NCI-H446 treated with DMSO at 0.1 percent for 48 hours (cell line): ENCODE data around the gene ZNF831.

Experiments used
- DNase-seq: peaks from one replicate; lab custom pipeline; 2025; lab: John Stamatoyannopoulos, UW

Gene ZNF831

DNA sequence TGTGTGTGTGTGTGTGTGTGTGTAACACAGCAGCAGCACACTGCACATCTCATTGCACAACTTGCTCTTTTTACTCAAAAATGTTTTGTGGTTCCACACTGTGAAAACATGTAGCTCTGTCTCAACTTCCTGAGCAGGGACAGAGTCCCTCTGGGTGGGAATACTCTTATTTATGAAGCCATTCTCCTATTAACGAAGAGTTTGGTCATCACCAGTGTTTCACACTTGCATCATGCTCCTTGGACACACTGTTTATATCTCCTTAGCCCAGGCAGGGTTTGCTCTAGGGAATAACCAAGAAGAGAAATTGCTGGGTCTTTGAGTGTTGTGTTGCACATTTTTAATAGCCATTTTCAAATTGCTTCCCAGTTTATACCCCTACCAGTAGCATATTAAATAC, 53.6 kb downstream of the ZNF831 start:
- DNase-seq = no peak

DNA sequence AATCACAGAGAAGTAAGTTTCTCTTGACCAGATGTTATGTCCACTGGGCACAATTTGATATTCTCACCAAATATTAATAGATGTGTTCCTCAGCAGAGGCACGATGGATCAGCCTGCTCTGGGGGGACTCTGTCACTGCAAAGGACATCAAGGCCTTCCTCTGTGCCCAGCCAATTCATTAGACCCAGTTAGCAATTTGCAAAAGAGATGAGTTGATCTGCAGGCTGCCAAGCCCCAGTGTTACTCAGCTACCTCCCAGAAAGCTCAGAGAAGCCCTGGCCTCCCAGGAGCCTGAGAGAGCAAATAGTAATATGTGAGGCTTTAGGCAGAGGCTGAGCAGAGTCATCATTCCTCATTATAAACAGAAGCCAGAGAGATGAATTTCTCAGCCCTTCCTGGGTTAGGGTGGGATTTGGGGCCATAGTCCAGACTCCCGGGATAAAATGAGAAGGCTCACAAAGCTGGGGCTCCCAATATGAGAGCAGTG, 54.2 kb downstream of the ZNF831 start:
- DNase-seq = no peak

DNA sequence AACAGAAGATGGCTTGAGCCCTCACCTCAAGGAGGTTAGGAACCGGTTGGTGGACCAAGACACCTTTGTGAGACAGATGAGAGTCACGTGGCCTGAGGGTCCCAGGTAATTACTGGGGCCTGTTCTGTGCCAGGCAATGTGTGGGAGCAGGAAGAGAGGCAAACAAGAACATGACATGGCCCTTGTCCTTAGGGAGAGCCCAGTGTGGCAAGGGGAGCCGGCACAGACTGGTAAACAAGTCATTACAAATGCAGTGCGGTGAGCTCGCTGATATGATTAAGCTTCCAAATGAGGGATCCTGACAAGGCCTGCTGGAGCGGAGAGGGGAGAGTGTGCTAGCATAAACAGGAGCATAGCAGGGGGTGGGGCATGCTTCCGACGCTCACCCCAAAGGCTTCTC, 55.6 kb downstream of the ZNF831 start:
- DNase-seq = no peak

DNA sequence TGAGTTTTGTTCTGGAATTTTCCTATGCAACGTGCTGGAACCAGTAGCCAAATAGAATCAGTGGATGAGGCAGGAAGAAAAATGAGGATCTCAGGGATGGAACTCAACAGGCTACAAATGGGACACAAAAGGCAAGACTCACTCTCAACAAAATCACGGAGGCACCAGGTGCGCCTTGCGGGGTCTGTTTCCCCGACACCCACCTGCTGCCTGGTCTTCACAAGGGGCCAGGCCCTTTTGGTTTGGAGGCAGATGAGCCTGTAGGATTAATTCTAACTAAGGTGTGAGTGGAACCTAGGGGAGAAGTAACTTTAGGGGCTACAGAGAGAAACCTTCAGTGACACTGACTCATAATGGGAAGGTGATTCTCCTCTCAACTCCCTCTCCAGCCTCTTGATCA, 56.5 kb downstream of the ZNF831 start:
- DNase-seq = no peak

DNA sequence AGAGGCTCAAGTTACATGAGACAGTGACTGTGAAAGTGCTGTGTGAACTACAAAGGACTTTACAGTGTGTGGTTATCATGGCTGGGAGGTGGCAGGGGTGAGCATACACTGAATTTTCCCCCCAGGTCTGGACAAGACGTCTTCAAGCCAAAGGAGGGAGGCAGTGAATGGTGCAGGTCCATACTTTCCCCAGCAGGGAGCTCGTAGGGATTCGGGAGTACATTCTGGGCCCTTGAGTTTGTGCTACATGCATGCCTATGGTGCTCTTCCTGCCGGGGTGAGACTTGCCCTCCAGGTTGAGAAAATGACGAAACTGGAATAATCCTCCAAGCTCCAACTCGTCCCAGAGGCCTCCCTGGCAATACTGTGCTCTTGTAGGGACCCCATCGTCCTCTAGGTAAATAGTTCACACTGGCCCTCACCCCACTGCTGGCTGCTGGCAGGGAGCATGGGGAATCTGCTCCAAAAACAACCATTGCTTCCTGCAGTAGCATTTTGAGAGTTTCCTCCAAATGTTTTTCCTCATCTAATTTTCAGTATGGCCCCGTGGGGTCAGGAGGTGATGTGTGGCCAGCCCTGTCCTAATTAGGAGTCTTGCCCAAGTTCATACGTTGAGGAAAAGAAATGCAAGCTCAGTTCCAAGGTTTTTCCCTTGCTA, 57.6 kb downstream of the ZNF831 start:
- DNase-seq = no peak

- no peak for DNase-seq
Observed at GRCh38 chr20:59221707-59222252, 58.2 kb downstream of the ZNF831 start.

GRCh38 chr20:59222253-59223181, 58.9 kb downstream of the ZNF831 start:
- no peak for DNase-seq

- no peak for DNase-seq
Observed at GRCh38 chr20:59223182-59223601, 59.6 kb downstream of the ZNF831 start.

GRCh38 chr20:59223750-59224149, 60.1 kb downstream of the ZNF831 start:
- DNase-seq = no peak

GRCh38 chr20:59224236-59224635, 60.6 kb downstream of the ZNF831 start:
- DNase-seq = no peak

GRCh38 chr20:59230385-59230784, 66.8 kb downstream of the ZNF831 start:
- no peak for DNase-seq

GRCh38 chr20:59231124-59231804, 67.6 kb downstream of the ZNF831 start:
- DNase-seq = no peak

DNA sequence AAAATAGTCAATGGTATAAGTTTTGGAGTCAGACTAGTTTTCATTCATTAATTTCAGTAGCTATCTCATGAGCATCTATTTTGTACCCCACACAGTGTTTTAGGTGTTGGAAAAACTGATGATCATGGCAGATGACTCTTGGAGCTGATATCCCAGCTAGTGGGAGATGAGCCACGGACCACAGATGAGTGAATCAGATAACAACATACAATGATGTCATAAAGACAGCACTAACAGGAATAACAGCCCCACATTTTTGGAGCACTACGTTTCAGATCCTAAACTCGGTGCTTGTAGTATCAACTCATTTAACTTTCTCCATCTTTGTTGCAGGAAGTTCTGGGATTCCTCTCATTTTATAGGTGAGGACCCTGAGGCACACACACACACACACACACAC, 69.0 kb downstream of the ZNF831 start:
- DNase-seq = no peak

GRCh38 chr20:59235226-59235625, 71.6 kb downstream of the ZNF831 start:
- no peak for DNase-seq

GRCh38 chr20:59240006-59240405, 76.4 kb downstream of the ZNF831 start:
- no peak for DNase-seq

GRCh38 chr20:59242714-59243626, 79.3 kb downstream of the ZNF831 start:
- no peak for DNase-seq

DNA sequence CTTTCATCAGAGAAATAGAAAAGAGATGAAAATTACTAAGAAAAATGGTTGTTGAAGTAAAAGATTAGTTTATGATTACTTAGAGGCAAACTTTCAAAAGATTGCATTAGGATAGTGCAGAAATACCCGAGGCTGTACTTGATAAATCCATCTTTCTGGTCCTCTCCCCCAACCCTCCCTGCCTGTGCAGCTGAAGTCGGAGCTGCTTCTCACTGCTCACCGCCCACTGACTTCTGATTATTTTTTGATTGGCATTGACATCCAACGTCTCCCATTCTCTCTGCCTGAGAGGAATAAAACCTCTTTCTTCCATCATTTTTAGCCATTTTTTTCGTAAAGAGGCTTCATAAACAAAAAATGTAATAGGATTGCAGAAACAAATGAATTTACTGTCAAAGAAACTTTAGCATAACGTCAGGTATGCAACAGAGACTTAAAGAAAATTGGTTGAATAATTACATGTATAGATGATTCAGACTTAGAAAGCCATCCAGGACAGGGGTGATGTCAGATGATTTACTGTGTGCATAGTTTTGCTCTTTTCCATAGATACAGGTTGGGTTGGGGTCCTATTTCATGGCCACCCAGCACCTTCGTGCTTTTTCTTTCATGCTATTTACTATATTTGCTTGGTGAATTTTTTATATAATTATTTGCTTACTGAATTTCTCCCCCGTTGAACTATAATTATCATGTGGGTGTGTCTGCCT, 83.2 kb downstream of the ZNF831 start:
- no peak for DNase-seq

- DNase-seq = no peak
Observed at GRCh38 chr20:59247731-59248684, 84.4 kb downstream of the ZNF831 start.

- no peak for DNase-seq
Observed at GRCh38 chr20:59250293-59250692, 86.7 kb downstream of the ZNF831 start.
